K562 (cell line): ENCODE results near the gene IRF4. TPM values are rescaled to one million over a fixed set of nuclear protein-coding genes. Genes with fewer than 3 reads are reported as not detected.

Experiments used
- ATAC-seq: fragments of 200-7000 bp; cut with Tn5 transposase; 3 replicates; pipeline ENCODE4 v1.9.1; 2020; ENCODE audit warnings: moderate library complexity
- BruUV-seq: library from RNA; stranded (reverse); fragments of 400-500 nt; replicated peaks from 2 replicates; lab custom pipeline; 2021; lab: Mats Ljungman, UMichigan
- CTCF ChIA-PET: fragments of 300-600 bp; formaldehyde crosslinking; extraction: SDS; loops from one replicate; lab custom pipeline; 2021; ENCODE audit warnings: low intra/inter-chr PET ratio; lab: Yijun Ruan, JAX
- POLR2A ChIA-PET: fragments of 300-600, 350-650 bp; sonication (Branson Sonifier 250); formaldehyde crosslinking; extraction: SDS; loops from one replicate; lab custom pipeline; 2021; ENCODE audit warnings: antibody characterized with exemption, inconsistent platforms; lab: Yijun Ruan, JAX
- DNase-seq, 4 experiments: peaks; one replicate each; pipeline versions ENCODE4 v3.0.0 to v3.0.0-alpha.2; 2011 to 2018; ENCODE audit warnings: low spot score in 3 of 4, mixed read lengths in 3 of 4; ENCODE audit errors: extremely low read depth in 1 of 4
- FAIRE-seq: peaks from 2 replicates; lab custom pipeline; 2011; peaks lifted over from hg19 to GRCh38; lab: Jason Lieb, UNC
- H2AFZ ChIP-seq: 2 replicates; pipeline ENCODE4 v1.6.0; 2011; ENCODE audit warnings: low read depth, low read length, control low read depth, inconsistent platforms
- H3K27ac ChIP-seq: fragments of 200-600 bp; 3 replicates; pipeline ENCODE4 v1.8.0; 2011; ENCODE audit warnings: low read depth, mild to moderate bottlenecking, control low read depth, inconsistent platforms, low read length, moderate library complexity, mixed read lengths; ENCODE audit errors: extremely low read depth
- H3K27me3 ChIP-seq, 2 experiments: fragments of 300-600 bp in 1 of 2; 2 replicates in 1 of 2; 3 replicates in 1 of 2; pipeline versions ENCODE4 v1.6.0 to v1.8.0; 2011; ENCODE audit warnings: inconsistent platforms in 2 of 2, low read length in 2 of 2, mild to moderate bottlenecking in 1 of 2, mixed read lengths in 1 of 2, moderate library complexity in 1 of 2; ENCODE audit not compliant: control insufficient read depth in 2 of 2, insufficient read depth in 2 of 2
- H3K36me3 ChIP-seq: fragments of 300-600 bp; 3 replicates; pipeline ENCODE4 v1.8.0; 2011; ENCODE audit warnings: mild to moderate bottlenecking, low read length, inconsistent platforms; ENCODE audit not compliant: control insufficient read depth, insufficient read depth
- H3K4me1 ChIP-seq, 2 experiments: fragments of 200-600 bp in 1 of 2; replicated peaks in 1 of 2; 2 replicates in 1 of 2; 3 replicates in 1 of 2; pipeline versions ENCODE4 v1.5.1 to v1.8.0; 2011; ENCODE audit warnings: inconsistent platforms in 2 of 2, low read length in 2 of 2, mild to moderate bottlenecking in 1 of 2, mixed read lengths in 1 of 2, moderate library complexity in 1 of 2; ENCODE audit not compliant: control insufficient read depth in 2 of 2, insufficient read depth in 2 of 2
- H3K4me2 ChIP-seq: 2 replicates; pipeline ENCODE4 v1.6.1; 2011; ENCODE audit warnings: low read length, control low read depth, inconsistent platforms, mixed read lengths; ENCODE audit not compliant: insufficient read depth
- H3K4me3 ChIP-seq: fragments of 200-600 bp; sonication (generic), shearing (Covaris generic); 2 replicates; pipeline ENCODE4 v1.5.1; 2016; ENCODE audit warnings: control low read depth, inconsistent platforms
- H3K79me2 ChIP-seq: fragments of 200-600 bp; 3 replicates; pipeline ENCODE4 v1.8.0; 2011; ENCODE audit warnings: low read length, inconsistent platforms; ENCODE audit not compliant: control insufficient read depth, insufficient read depth
- H3K9ac ChIP-seq, 2 experiments: 2 replicates each; pipeline versions ENCODE4 v1.6.0 to v1.6.1; 2011; ENCODE audit warnings: low read depth in 2 of 2, low read length in 2 of 2, control low read depth in 1 of 2, inconsistent platforms in 1 of 2, mild to moderate bottlenecking in 1 of 2, mixed read lengths in 1 of 2; ENCODE audit not compliant: insufficient read depth in 1 of 2
- H3K9me1 ChIP-seq: one replicate; pipeline ENCODE4 v1.6.0; 2011; ENCODE audit warnings: inconsistent platforms, mild to moderate bottlenecking, low read length, moderate library complexity; ENCODE audit not compliant: control insufficient read depth, insufficient read depth
- H3K9me3 ChIP-seq: replicated peaks from 2 replicates; pipeline ENCODE4 v1.5.1; 2011; ENCODE audit warnings: low read depth, low read length, inconsistent platforms; ENCODE audit not compliant: control insufficient read depth, insufficient read depth
- H4K20me1 ChIP-seq: replicated peaks from 2 replicates; pipeline ENCODE4 v1.6.1; 2011; ENCODE audit warnings: low read length, inconsistent platforms, mixed read lengths; ENCODE audit not compliant: control insufficient read depth, insufficient read depth
- ATF1 ChIP-seq, 2 experiments: fragments of 450-650 bp in 1 of 2; IDR thresholded peaks; 2 replicates each; pipeline ENCODE4 v1.6.1; 2016; ENCODE audit warnings: missing compliant biosample characterization in 1 of 2, missing genetic modification characterization in 1 of 2
- BRCA1 ChIP-seq, 2 experiments: fragments of 450-650 bp in 1 of 2; sonication (generic) in 1 of 2; formaldehyde crosslinking in 1 of 2; IDR thresholded peaks; 2 replicates each; pipeline versions ENCODE4 v1.5.0 to v1.6.1; 2017 to 2020; ENCODE audit warnings: mild to moderate bottlenecking in 1 of 2, missing genetic modification reagents in 1 of 2
- CTCF ChIP-seq, 3 experiments: IDR thresholded peaks in 2 of 3; conservative IDR thresholded peaks in 1 of 3; 2 replicates each; pipeline ENCODE4 v1.5.1; 2011 to 2012; ENCODE audit warnings: low read length in 3 of 3, mild to moderate bottlenecking in 3 of 3, control low read depth in 2 of 3, improper control_type of control experiment in 1 of 3, inconsistent platforms in 1 of 3, low read depth in 1 of 3, mixed read lengths in 1 of 3, moderate library complexity in 1 of 3; ENCODE audit not compliant: insufficient read depth in 2 of 3
- EP400 ChIP-seq: fragments of 450-650 bp; IDR thresholded peaks from 2 replicates; pipeline ENCODE4 v1.6.1; 2017; ENCODE audit warnings: antibody characterized with exemption, mild to moderate bottlenecking, moderate library complexity
- ETS1 ChIP-seq: conservative IDR thresholded peaks from 2 replicates; pipeline ENCODE4 v1.6.1; 2011; ENCODE audit warnings: low read depth, mild to moderate bottlenecking, low read length; ENCODE audit not compliant: control insufficient read depth
- GMEB1 ChIP-seq: fragments of 250-450 bp; sonication (Bioruptor Pico); IDR thresholded peaks from 2 replicates; pipeline ENCODE4 v1.4.0; 2020; ENCODE audit warnings: mild to moderate bottlenecking
- HNRNPK ChIP-seq: fragments of 200-400 bp; formaldehyde crosslinking; IDR thresholded peaks from one replicate; pipeline ENCODE4 v1.6.1; 2018; ENCODE audit warnings: mild to moderate bottlenecking, low read depth, low read length; ENCODE audit not compliant: poor library complexity, severe bottlenecking
- NFE2 ChIP-seq: IDR thresholded peaks from 2 replicates; pipeline ENCODE4 v1.6.1; 2014; ENCODE audit warnings: antibody characterized with exemption, low read depth
- NFRKB ChIP-seq: fragments of 450-650 bp; IDR thresholded peaks from 2 replicates; pipeline ENCODE4 v1.6.1; 2016; ENCODE audit warnings: low read depth
- POLR2B ChIP-seq: fragments of 450-650 bp; IDR thresholded peaks from 2 replicates; pipeline ENCODE4 v1.6.1; 2018; ENCODE audit warnings: low read depth; ENCODE audit not compliant: partially characterized antibody
- SREBF1 ChIP-seq: fragments of 150-350 bp; IDR thresholded peaks from 2 replicates; pipeline ENCODE4 v1.6.1; 2014; ENCODE audit warnings: antibody characterized with exemption, low read depth, low read length, borderline replicate concordance
- ZNF184 ChIP-seq: sonication (generic); formaldehyde crosslinking; IDR thresholded peaks from 2 replicates; pipeline ENCODE4 v1.5.0; 2020; ENCODE audit warnings: missing genetic modification reagents
- ZNF274 ChIP-seq: IDR thresholded peaks from 2 replicates; pipeline ENCODE4 v1.6.1; 2011; ENCODE audit warnings: low read depth, mild to moderate bottlenecking, low read length, moderate library complexity, borderline replicate concordance
- ZNF354B ChIP-seq: fragments of 250-450 bp; sonication (Bioruptor Pico); IDR thresholded peaks from 2 replicates; pipeline ENCODE4 v1.4.0; 2020
- WGBS: fragments of 100-300 bp; shearing (Covaris generic); methylation state at CpG from one replicate; pipeline ENCODE4 v1.1.6; 2016; ENCODE audit warnings: low coverage, mixed read lengths; ENCODE audit not compliant: insufficient coverage; ENCODE audit errors: missing lambda C conversion rate; 5-methylcytosine and 5-hydroxymethylcytosine counted together
- in situ Hi-C: fragments of 300-500 bp; cut with MboI; formaldehyde crosslinking; loops from 4 replicates; pipeline ENCODE4 v1.15.0; 2018; ENCODE audit warnings: inconsistent platforms, mixed read lengths
- intact Hi-C: fragments of 100-400 bp; cut with micrococcal nuclease; formaldehyde crosslinking; loops from 2 replicates; pipeline ENCODE4 v1.14.2; 2022
- polyA plus RNA-seq, 8 experiments: library from polyadenylated mRNA; depleted of rRNA in 4 of 8; stranded (reverse) in 5 of 8; unstranded in 3 of 8; fragments of >200 nt; fragmentation: Nextera tagmentation in 2 of 8; fragmentation: Illumina TruSeq in 1 of 8; extraction: Ambion mirVana in 2 of 8; extraction: Trizol in 1 of 8; gene quantifications; 2 replicates each; pipeline versions ENCODE4 v1.2.1 to v1.2.3, GENCODE V29; 2011 to 2014; ENCODE audit warnings: inconsistent platforms in 1 of 8, missing spikeins in 1 of 8
- total RNA-seq, 7 experiments: library from RNA; depleted of rRNA in 6 of 7; stranded (reverse); fragments of >200 nt in 6 of 7; fragmentation: Illumina TruSeq in 2 of 7; extraction: Trizol in 2 of 7; gene quantifications; 2 replicates each; pipeline versions ENCODE4 v1.2.1 to v1.2.3, GENCODE V29; 2011 to 2021; ENCODE audit warnings: low replicate concordance in 1 of 7

IRF4 gene
- total and polyA plus RNA-seq, 9 of the 15 experiments (the other 6 are each of a cell fraction or from before 2014, with no cell fraction given): 0.05 to 0.33 (median 0.09) TPM; not detected in 6

- TF ChIP-seq ZNF354B (CRISPR knock-in tag) (no peak), NFRKB (no peak)
- TF ChIP-seq, all 486 proteins: peak for 0
These were observed 41.2 kb upstream of the IRF4 start (continued) for GRCh38 chr6:350371-350770.

- Histone ChIP-seq H3K4me3 (no peak overlapping the region), H3K27ac (no peak overlapping the region), H2AFZ (no peak overlapping the region), H3K27me3 (peaks cover 4 to 36% of the 10 kb centered on the region in 2 experiments; a peak in 4 of 5 replicates), H3K4me1 (no peaks in the 10 kb centered on the region), H3K9me1 (no peaks in the 10 kb centered on the region), H3K9me3 (no peaks in the 10 kb centered on the region), H3K79me2 (no peaks in the 10 kb centered on the region), H4K20me1 (peaks cover 11% of the 10 kb centered on the region; the same call in 1 of the 2 replicates), H3K4me2 (no peak overlapping the region), H3K9ac (no peak overlapping the region), H3K36me3 (no peaks in the 10 kb centered on the region)
- ATAC-seq (no peak), FAIRE-seq (no peak), DNase-seq (no peak)
- CTCF ChIA-PET: no interaction called here
- BruUV-seq: TSS peak; percentile 34
- 36% methylated on average over 31 of the region's 31 CpGs for WGBS
- in situ Hi-C loops (no loop called here), intact Hi-C loops (no loop called here)
- POLR2A ChIA-PET: interaction anchor here (1.1 to 3.0 kb wide), 4 partner anchors 10 to 30 kb away, joined by 3 to 19 read pairs (median 4); no protein-coding TSS in a partner anchor
- TF ChIP-seq EP400 (no peak), HNRNPK (no peak), GMEB1 (CRISPR knock-in tag) (no peak), CTCF (IDR thresholded peaks at IDR 0.05 in 2 of 3, conservative IDR thresholded peaks at IDR 0.05 in 1 of 3; ENCODE audit: insufficient read depth in 2 of 3, low read depth in 1 of 3, low read length in 3 of 3) (peak in 2 of 3 experiments; percentile 26; a peak in 2 of 6 replicates), NFE2 (no peak), ZNF274 (no peak), ATF1 (CRISPR knock-in tag; IDR thresholded peaks at IDR 0.05) (peak; percentile 23; the same call in 1 of the 2 replicates), ATF1 (tag; IDR thresholded peaks at IDR 0.05) (no peak), ZNF184 (CRISPR knock-in tag) (0 out of 2 replicates have a peak, but pooled peaks have one; percentile 37), BRCA1 (IDR thresholded peaks at IDR 0.05) (no peak), BRCA1 (CRISPR knock-in tag; IDR thresholded peaks at IDR 0.05) (no peak), ETS1 (no peak), SREBF1 (no peak), POLR2B (no peak)
These were observed 40.3 kb upstream of the IRF4 start for GRCh38 chr6:351011-351866.
